ENCODE data around the gene MS4A6A.

MS4A6A gene

GRCh38 chr11:60175860-60176275 lies 7.0 kb downstream of the MS4A6A start:
- intact Hi-C loops (cut with DNase I; ENCODE audit: low total_unique reads), result no loop called here
- Histone ChIP-seq H3K27me3 (no peaks in the 10 kb centered on the region), H3K4me1 (no peaks in the 10 kb centered on the region), H3K9me3 (no peaks in the 10 kb centered on the region), H3K36me3 (no peaks in the 10 kb centered on the region), H3K27ac (no peak overlapping the region), H3K4me3 (no peak overlapping the region)
- no peak for TF ChIP-seq CTCF (IDR thresholded peaks at IDR 0.05)
- no peak for DNase-seq

GRCh38 chr11:60172011-60172410 lies 10.9 kb downstream of the MS4A6A start:
- Histone ChIP-seq H3K4me1 (no peaks in the 10 kb centered on the region), H3K27ac (no peak overlapping the region), H3K4me3 (no peak overlapping the region), H3K27me3 (no peaks in the 10 kb centered on the region), H3K9me3 (peaks cover 0 to 5% (median 0%) of the 10 kb centered on the region in 3 donors), H3K36me3 (no peaks in the 10 kb centered on the region)
- no peak for DNase-seq
- no peak for TF ChIP-seq CTCF (IDR thresholded peaks at IDR 0.05)
- intact Hi-C loops (cut with DNase I; ENCODE audit: low total_unique reads), result no loop called here

- DNase-seq, result no peak
- Histone ChIP-seq H3K27me3 (no peaks in the 10 kb centered on the region), H3K9me3 (peaks cover 0 to 5% (median 0%) of the 10 kb centered on the region in 3 donors), H3K36me3 (no peaks in the 10 kb centered on the region), H3K27ac (no peak overlapping the region), H3K4me1 (no peaks in the 10 kb centered on the region), H3K4me3 (no peak overlapping the region)
- intact Hi-C loops (cut with DNase I; ENCODE audit: low total_unique reads), result no loop called here
- no peak for TF ChIP-seq CTCF (IDR thresholded peaks at IDR 0.05)
These were observed 12.3 kb downstream of the MS4A6A start for GRCh38 chr11:60170566-60170965.

- H3K4me1 ChIP-seq, result no peaks in the 10 kb centered on the region
- no peaks in the 10 kb centered on the region for H3K27me3 ChIP-seq
- intact Hi-C loops (cut with DNase I; ENCODE audit: low total_unique reads), result no loop called here
- no peak overlapping the region for H3K27ac ChIP-seq
- H3K4me3 ChIP-seq, result no peak overlapping the region
- peaks cover 0 to 5% (median 0%) of the 10 kb centered on the region in 3 donors for H3K9me3 ChIP-seq
- DNase-seq, result peak in 1 of 2 donors; percentile 41
- peak in 1 of 2 experiments; percentile 15 for TF ChIP-seq CTCF (IDR thresholded peaks at IDR 0.05)
- no peaks in the 10 kb centered on the region for H3K36me3 ChIP-seq
These were observed 13.5 kb downstream of the MS4A6A start for GRCh38 chr11:60169264-60169915.

GRCh38 chr11:60168306-60168705 lies 14.6 kb downstream of the MS4A6A start:
- no peak for DNase-seq
- H3K36me3 ChIP-seq, result no peaks in the 10 kb centered on the region
- no peaks in the 10 kb centered on the region for H3K27me3 ChIP-seq
- peaks cover 0 to 5% (median 0%) of the 10 kb centered on the region in 3 donors for H3K9me3 ChIP-seq
- intact Hi-C loops (cut with DNase I; ENCODE audit: low total_unique reads), result no loop called here
- no peaks in the 10 kb centered on the region for H3K4me1 ChIP-seq
- no peak overlapping the region for H3K4me3 ChIP-seq
- H3K27ac ChIP-seq, result no peak overlapping the region
- no peak for TF ChIP-seq CTCF (IDR thresholded peaks at IDR 0.05)
